Stomach (tissue), 9 donors: Measurements from ENCODE around the gene NECTIN1. TPM values are rescaled to one million over a fixed set of nuclear protein-coding genes. Genes with fewer than 3 reads are reported as not detected.

Experiments
- DNase-seq, 2 donors: peaks; one replicate each; pipeline versions ENCODE4 v3.0.0 to v3.0.0-alpha.2; 2013 to 2019
- H3K27ac ChIP-seq, 5 donors: fragments of 200-600 bp in 4 of 5; sonication (generic) in 4 of 5; one replicate each; pipeline ENCODE4 v1.5.1; 2013 to 2019; ENCODE audit warnings: mild to moderate bottlenecking in 1 of 5, moderate library complexity in 1 of 5
- H3K27me3 ChIP-seq, 3 donors: fragments of 200-600 bp; sonication (generic); one replicate each; pipeline ENCODE4 v1.5.1; 2017 to 2019; ENCODE audit warnings: mixed run types in 1 of 3
- H3K36me3 ChIP-seq, 4 donors: fragments of 200-600 bp; sonication (generic); 1 replicate in 3 of 4; 2 replicates in 1 of 4; pipeline ENCODE4 v1.5.1; 2016 to 2019
- H3K4me1 ChIP-seq, 4 donors: fragments of 200-600 bp; sonication (generic); one replicate each; pipeline ENCODE4 v1.5.1; 2016 to 2019
- H3K4me3 ChIP-seq, 4 donors: fragments of 200-600 bp; sonication (generic) in 3 of 4; one replicate each; pipeline ENCODE4 v1.5.1; 2016 to 2019; ENCODE audit warnings: mild to moderate bottlenecking in 1 of 4
- H3K9me3 ChIP-seq, 4 donors: fragments of 200-600 bp; sonication (generic); one replicate each; pipeline ENCODE4 v1.5.1; 2016 to 2019
- EP300 ChIP-seq: sonication (generic); formaldehyde crosslinking; IDR thresholded peaks from one replicate; pipeline ENCODE4 v1.6.1; 2017; ENCODE audit warnings: antibody characterized with exemption
- POLR2A ChIP-seq, 4 donors: fragments of 450-650 bp; IDR thresholded peaks; one replicate each; pipeline ENCODE4 v1.6.1; 2016; ENCODE audit warnings: antibody characterized with exemption in 4 of 4, control low read depth in 2 of 4, mild to moderate bottlenecking in 1 of 4, moderate library complexity in 1 of 4
- POLR2AphosphoS5 ChIP-seq, 3 donors: sonication (generic); formaldehyde crosslinking; IDR thresholded peaks; one replicate each; pipeline ENCODE4 v1.6.1; 2016; ENCODE audit warnings: antibody characterized with exemption in 3 of 3
- WGBS, 5 donors: extraction: QIAGEN DNeasy Blood & Tissue Kit in 3 of 5; methylation state at CpG; one replicate each; pipeline versions ENCODE4 v1.1.5 to v1.1.7; 2013 to 2018; 5-methylcytosine and 5-hydroxymethylcytosine counted together
- intact Hi-C: fragments of 100-400 bp; cut with DNase I; formaldehyde crosslinking; loops from one replicate; pipeline ENCODE4 v1.15.1; 2023; ENCODE audit warnings: low total_unique reads
- polyA plus RNA-seq, 3 donors: library from polyadenylated mRNA; stranded (reverse); fragments of 200-250 nt; gene quantifications; one replicate each; pipeline ENCODE4 v1.2.3, GENCODE V29; 2013
- total RNA-seq, 5 donors: library from RNA; depleted of rRNA; stranded (reverse); fragments of >200 nt; gene quantifications; one replicate each; pipeline versions ENCODE4 v1.1.0 to v1.2.3, GENCODE V29; 2014 to 2016
- TF ChIP-seq, protein P1 (sequence below), 7 experiments: fragments of 450-650 bp in 4 of 7; fragments of 200-600 bp in 3 of 7; sonication (generic) in 3 of 7; IDR thresholded peaks; one replicate each; pipeline ENCODE4 v1.5.1; 2016 to 2019; ENCODE audit warnings: antibody characterized with exemption in 7 of 7, control low read depth in 2 of 7, mild to moderate bottlenecking in 1 of 7
- donor health status: healthy with polysubstance abuse.
- donor health status: Bipolar disorder and iron deficiency.
- donor health status: healthy.

Gene NECTIN1
- total and polyA plus RNA-seq, 8 donors, result 1.2 to 92.1 (median 6.0) TPM

- TF ChIP-seq POLR2AphosphoS5 (IDR thresholded peaks at IDR 0.05) (no peak), EP300 (no peak), POLR2A (IDR thresholded peaks at IDR 0.05) (no peak)
- TF ChIP-seq, protein P1, sequence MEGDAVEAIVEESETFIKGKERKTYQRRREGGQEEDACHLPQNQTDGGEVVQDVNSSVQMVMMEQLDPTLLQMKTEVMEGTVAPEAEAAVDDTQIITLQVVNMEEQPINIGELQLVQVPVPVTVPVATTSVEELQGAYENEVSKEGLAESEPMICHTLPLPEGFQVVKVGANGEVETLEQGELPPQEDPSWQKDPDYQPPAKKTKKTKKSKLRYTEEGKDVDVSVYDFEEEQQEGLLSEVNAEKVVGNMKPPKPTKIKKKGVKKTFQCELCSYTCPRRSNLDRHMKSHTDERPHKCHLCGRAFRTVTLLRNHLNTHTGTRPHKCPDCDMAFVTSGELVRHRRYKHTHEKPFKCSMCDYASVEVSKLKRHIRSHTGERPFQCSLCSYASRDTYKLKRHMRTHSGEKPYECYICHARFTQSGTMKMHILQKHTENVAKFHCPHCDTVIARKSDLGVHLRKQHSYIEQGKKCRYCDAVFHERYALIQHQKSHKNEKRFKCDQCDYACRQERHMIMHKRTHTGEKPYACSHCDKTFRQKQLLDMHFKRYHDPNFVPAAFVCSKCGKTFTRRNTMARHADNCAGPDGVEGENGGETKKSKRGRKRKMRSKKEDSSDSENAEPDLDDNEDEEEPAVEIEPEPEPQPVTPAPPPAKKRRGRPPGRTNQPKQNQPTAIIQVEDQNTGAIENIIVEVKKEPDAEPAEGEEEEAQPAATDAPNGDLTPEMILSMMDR (IDR thresholded peaks at IDR 0.05), result no peak
- H3K27ac ChIP-seq, result no peak overlapping the region
- intact Hi-C loops, result no loop called here
- no peaks in the 10 kb centered on the region for H3K9me3 ChIP-seq
- WGBS, 5 donors, result 74 to 92% (median 83%) methylated on average over 4 of the region's 4 CpGs
- H3K36me3 ChIP-seq, result no peaks in the 10 kb centered on the region
- peaks cover 0 to 30% (median 3%) of the 10 kb centered on the region in 3 donors for H3K27me3 ChIP-seq
- peaks cover 0 to under 1% (median 0%) of the 10 kb centered on the region in 4 donors for H3K4me1 ChIP-seq
- no peak overlapping the region for H3K4me3 ChIP-seq
- DNase-seq, result no peak
Measured at GRCh38 chr11:119754199-119754598, 25.2 kb upstream of the NECTIN1 start.

DNA sequence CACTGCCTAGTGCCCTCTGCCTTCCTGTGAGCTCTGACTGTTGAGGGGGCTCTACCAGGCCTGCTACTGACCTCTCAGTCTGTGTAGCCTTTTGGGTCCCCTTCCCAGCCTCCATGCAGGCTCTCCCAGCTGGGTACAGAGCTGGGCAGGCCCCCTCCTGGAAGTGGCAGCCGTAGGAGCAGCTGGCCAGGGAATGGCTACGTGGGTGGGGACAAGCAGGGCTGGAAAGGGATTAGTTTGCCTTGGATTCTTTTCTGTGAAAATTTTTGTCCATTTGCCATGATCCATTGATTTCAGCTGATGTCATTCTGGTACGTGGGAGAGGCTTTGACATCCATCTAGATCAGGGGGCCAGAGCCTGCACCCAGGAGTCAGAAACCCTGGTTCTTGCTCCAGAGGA lies 23.9 kb upstream of the NECTIN1 start:
- no peaks in the 10 kb centered on the region for H3K9me3 ChIP-seq
- no peak for DNase-seq
- peaks cover 0 to 36% (median 3%) of the 10 kb centered on the region in 3 donors for H3K27me3 ChIP-seq
- TF ChIP-seq POLR2A (IDR thresholded peaks at IDR 0.05), result no peak
- H3K4me3 ChIP-seq, result no peak overlapping the region
- no peaks in the 10 kb centered on the region for H3K4me1 ChIP-seq
- no peak overlapping the region for H3K27ac ChIP-seq
- intact Hi-C loops, result no loop called here
- 18 to 36% (median 25%) methylated on average over 3 of the region's 3 CpGs for WGBS, 5 donors
- H3K36me3 ChIP-seq, result no peaks in the 10 kb centered on the region

DNA sequence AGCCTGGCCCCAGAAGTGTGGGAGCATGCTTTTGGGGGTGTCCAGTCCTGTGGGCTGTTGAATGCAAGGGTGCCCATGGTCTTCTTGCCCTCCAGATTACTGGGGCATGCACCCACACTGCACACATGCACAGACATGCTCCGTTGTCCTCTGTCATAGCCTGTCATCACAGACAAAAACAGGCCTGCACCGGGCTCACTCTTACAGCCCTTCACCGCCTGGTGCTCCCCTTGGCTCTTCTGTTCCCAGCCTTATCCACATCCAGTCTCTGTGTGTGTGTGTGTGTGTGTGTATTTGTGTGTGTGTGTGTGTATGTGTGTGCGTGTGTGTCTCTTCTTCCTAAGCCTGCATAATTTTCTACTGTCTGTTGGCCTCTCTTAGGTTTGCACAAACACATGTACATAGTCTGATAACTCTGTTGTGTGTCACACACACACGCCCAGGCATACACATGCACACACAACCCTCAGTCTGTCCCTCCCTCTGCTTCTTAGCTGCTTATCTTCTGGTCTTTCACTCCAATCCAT lies 23.4 kb upstream of the NECTIN1 start:
- Histone ChIP-seq H3K4me3 (no peak overlapping the region), H3K27ac (no peak overlapping the region), H3K9me3 (no peaks in the 10 kb centered on the region), H3K4me1 (no peaks in the 10 kb centered on the region), H3K36me3 (no peaks in the 10 kb centered on the region), H3K27me3 (peaks cover 0 to 36% (median 3%) of the 10 kb centered on the region in 3 donors)
- 62 to 84% (median 74%) methylated on average over 4 to 5 of the region's 5 CpGs for WGBS, 5 donors
- DNase-seq, result no peak
- intact Hi-C loops, result no loop called here
- TF ChIP-seq, protein P1 (IDR thresholded peaks at IDR 0.05), result no peak
- TF ChIP-seq POLR2A (IDR thresholded peaks at IDR 0.05) (no peak), EP300 (no peak), POLR2AphosphoS5 (IDR thresholded peaks at IDR 0.05) (no peak)

- Histone ChIP-seq H3K27me3 (peaks cover 0 to 35% (median under 1%) of the 10 kb centered on the region in 3 donors), H3K36me3 (no peaks in the 10 kb centered on the region), H3K4me1 (no peaks in the 10 kb centered on the region), H3K27ac (no peak overlapping the region), H3K9me3 (no peaks in the 10 kb centered on the region), H3K4me3 (no peak overlapping the region)
- DNase-seq, result no peak
- TF ChIP-seq POLR2AphosphoS5 (IDR thresholded peaks at IDR 0.05), result no peak
- no peak for TF ChIP-seq POLR2A (IDR thresholded peaks at IDR 0.05)
- no peak for TF ChIP-seq EP300
- TF ChIP-seq, protein P1 (IDR thresholded peaks at IDR 0.05), result no peak
- WGBS, 5 donors, result 78 to 95% (median 82%) methylated on average over 6 to 8 of the region's 8 CpGs
- intact Hi-C loops, result no loop called here
Measured at GRCh38 chr11:119750056-119750455, 21.1 kb upstream of the NECTIN1 start.

- Histone ChIP-seq H3K4me1 (no peaks in the 10 kb centered on the region), H3K4me3 (no peak overlapping the region), H3K27me3 (peaks cover 0 to 25% (median 0%) of the 10 kb centered on the region in 3 donors), H3K36me3 (no peaks in the 10 kb centered on the region), H3K27ac (no peak overlapping the region), H3K9me3 (no peaks in the 10 kb centered on the region)
- no peak for DNase-seq
- intact Hi-C loops, result no loop called here
- TF ChIP-seq, protein P1 (IDR thresholded peaks at IDR 0.05), result no peak
- no peak for TF ChIP-seq POLR2AphosphoS5 (IDR thresholded peaks at IDR 0.05)
- TF ChIP-seq POLR2A (IDR thresholded peaks at IDR 0.05), result no peak
- no peak for TF ChIP-seq EP300
- WGBS, 5 donors, result 69 to 80% (median 77%) methylated on average over 8 to 9 of the region's 9 CpGs
Measured at GRCh38 chr11:119749006-119749565, 20.1 kb upstream of the NECTIN1 start.
